DND-41 (cell line): ENCODE results near the gene BTBD2.

Source experiments
- ATAC-seq: fragments of 200-7000 bp; cut with Tn5 transposase; 3 replicates; pipeline ENCODE4 v1.9.1; 2021; ENCODE audit warnings: low read depth; ENCODE audit not compliant: insufficient read depth
- DNase-seq: peaks from one replicate; pipeline ENCODE4 v3.0.0-alpha.2; 2020
- H2AFZ ChIP-seq: 2 replicates; pipeline ENCODE4 v1.6.0; 2012; ENCODE audit warnings: low read depth, low read length
- H3K27ac ChIP-seq: 2 replicates; pipeline ENCODE4 v1.5.1; 2012; ENCODE audit warnings: low read length, inconsistent platforms
- H3K27me3 ChIP-seq: fragments of 200-600 bp; sonication (generic); 2 replicates; pipeline ENCODE4 v1.6.0; 2012; ENCODE audit warnings: low read length, mild to moderate bottlenecking, inconsistent platforms; ENCODE audit not compliant: insufficient read depth, poor library complexity
- H3K36me3 ChIP-seq: 2 replicates; pipeline ENCODE4 v1.5.1; 2012; ENCODE audit warnings: low read length, inconsistent platforms; ENCODE audit not compliant: insufficient read depth
- H3K4me1 ChIP-seq: 2 replicates; pipeline ENCODE4 v1.5.1; 2012; ENCODE audit warnings: mild to moderate bottlenecking, low read length; ENCODE audit not compliant: insufficient read depth
- H3K4me2 ChIP-seq: 2 replicates; pipeline ENCODE4 v1.6.0; 2012; ENCODE audit warnings: mild to moderate bottlenecking, moderate library complexity, low read length, inconsistent platforms; ENCODE audit not compliant: insufficient read depth
- H3K4me3 ChIP-seq, 2 experiments: fragments of 200-600 bp in 1 of 2; shearing (Covaris generic) in 1 of 2; 2 replicates each; pipeline ENCODE4 v1.5.1; 2012 to 2016; ENCODE audit warnings: inconsistent platforms in 2 of 2, low read length in 2 of 2, mild to moderate bottlenecking in 2 of 2, low read depth in 1 of 2, moderate library complexity in 1 of 2
- H3K79me2 ChIP-seq: 2 replicates; pipeline ENCODE4 v1.6.0; 2012; ENCODE audit warnings: low read length, inconsistent platforms; ENCODE audit not compliant: insufficient read depth
- H3K9ac ChIP-seq: 2 replicates; pipeline ENCODE4 v1.6.0; 2012; ENCODE audit warnings: low read depth, mild to moderate bottlenecking, inconsistent platforms, low read length, moderate library complexity
- H3K9me3 ChIP-seq: 2 replicates; pipeline ENCODE4 v1.5.1; 2012; ENCODE audit warnings: low read length, moderate library complexity, mild to moderate bottlenecking, inconsistent platforms; ENCODE audit not compliant: insufficient read depth, severe bottlenecking
- H4K20me1 ChIP-seq: 2 replicates; pipeline ENCODE4 v1.6.0; 2012; ENCODE audit warnings: low read length; ENCODE audit not compliant: insufficient read depth
- CTCF ChIP-seq: IDR thresholded peaks from 2 replicates; pipeline ENCODE4 v1.5.1; 2012; ENCODE audit warnings: borderline replicate concordance, low read length, moderate library complexity, mild to moderate bottlenecking; ENCODE audit not compliant: poor library complexity, severe bottlenecking; ENCODE audit errors: extremely low read depth
- EZH2 ChIP-seq: IDR thresholded peaks from 3 replicates; pipeline ENCODE4 v1.6.1; 2012; ENCODE audit warnings: borderline replicate concordance, low read depth, mild to moderate bottlenecking, moderate library complexity, low read length, inconsistent platforms; ENCODE audit not compliant: severe bottlenecking

Gene BTBD2

GRCh38 chr19:2033825-2034159, 18.3 kb upstream of the BTBD2 start:
- no peaks in the 10 kb centered on the region for H3K79me2 ChIP-seq
- no peak overlapping the region for H3K9ac ChIP-seq
- H3K36me3 ChIP-seq: peaks cover 3% of the 10 kb centered on the region
- no peak overlapping the region for H3K4me2 ChIP-seq
- DNase-seq (no peak), ATAC-seq (no peak)
- no peak overlapping the region for H3K4me3 ChIP-seq
- no peaks in the 10 kb centered on the region for H4K20me1 ChIP-seq
- H2AFZ ChIP-seq: no peak overlapping the region
- no peak overlapping the region for H3K27ac ChIP-seq
- peaks cover 11% of the 10 kb centered on the region for H3K9me3 ChIP-seq
- no peaks in the 10 kb centered on the region for H3K27me3 ChIP-seq
- TF ChIP-seq CTCF (no peak), EZH2 (no peak)
- H3K4me1 ChIP-seq: peaks cover 4% of the 10 kb centered on the region

- Histone ChIP-seq H2AFZ (no peak overlapping the region), H3K4me3 (no peak overlapping the region), H3K4me2 (no peak overlapping the region), H4K20me1 (no peaks in the 10 kb centered on the region), H3K9me3 (peaks cover 11% of the 10 kb centered on the region), H3K4me1 (peaks cover 4% of the 10 kb centered on the region), H3K79me2 (no peaks in the 10 kb centered on the region), H3K27ac (no peak overlapping the region), H3K36me3 (no peaks in the 10 kb centered on the region), H3K9ac (no peak overlapping the region), H3K27me3 (no peaks in the 10 kb centered on the region)
- TF ChIP-seq CTCF (no peak), EZH2 (no peak)
- ATAC-seq (no peak), DNase-seq (no peak)
Observed at GRCh38 chr19:2033115-2033824, 17.8 kb upstream of the BTBD2 start.

- Histone ChIP-seq H3K27ac (no peak overlapping the region), H3K9ac (no peak overlapping the region), H3K4me1 (peaks cover 4% of the 10 kb centered on the region), H3K9me3 (peaks cover 11% of the 10 kb centered on the region), H3K79me2 (no peaks in the 10 kb centered on the region), H3K4me2 (no peak overlapping the region), H3K4me3 (no peak overlapping the region), H3K36me3 (no peaks in the 10 kb centered on the region), H2AFZ (no peak overlapping the region), H4K20me1 (no peaks in the 10 kb centered on the region), H3K27me3 (no peaks in the 10 kb centered on the region)
- DNase-seq (no peak), ATAC-seq (peak; percentile 23; the same call in 1 of the 3 replicates)
- TF ChIP-seq CTCF: no peak
- TF ChIP-seq EZH2: no peak
Observed at GRCh38 chr19:2032296-2032941, 16.9 kb upstream of the BTBD2 start.
